Measurements from ENCODE around the gene CARM1.

Gene CARM1

GRCh38 chr19:10899151-10899653 is 27.8 kb downstream of the CARM1 start:
- in situ Hi-C loops (cut with HindIII; ENCODE audit: low sequenced_read_pairs) = no loop called here

DNA sequence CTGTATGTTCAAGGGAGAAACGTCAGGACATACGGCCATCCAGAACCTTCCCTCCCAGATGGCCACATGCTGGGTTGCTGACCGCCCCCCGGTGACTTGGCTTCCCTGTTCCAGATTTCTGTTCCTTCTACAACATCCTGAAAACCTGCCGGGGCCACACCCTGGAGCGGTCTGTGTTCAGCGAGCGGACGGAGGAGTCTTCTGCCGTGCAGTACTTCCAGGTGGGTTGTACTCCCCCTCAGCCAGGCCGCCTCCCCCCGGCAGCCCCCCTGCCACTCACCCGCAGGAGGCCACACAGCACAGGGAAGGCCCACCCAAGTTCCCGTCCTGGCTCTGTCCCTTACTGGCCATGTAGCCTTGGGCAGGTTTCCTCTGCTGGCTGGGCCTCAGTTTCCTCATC is 36.6 kb downstream of the CARM1 start:
- in situ Hi-C loops (cut with HindIII; ENCODE audit: low sequenced_read_pairs) = no loop called here

GRCh38 chr19:10908380-10908960 is 37.1 kb downstream of the CARM1 start:
- in situ Hi-C loops (cut with HindIII; ENCODE audit: low sequenced_read_pairs) = no loop called here

DNA sequence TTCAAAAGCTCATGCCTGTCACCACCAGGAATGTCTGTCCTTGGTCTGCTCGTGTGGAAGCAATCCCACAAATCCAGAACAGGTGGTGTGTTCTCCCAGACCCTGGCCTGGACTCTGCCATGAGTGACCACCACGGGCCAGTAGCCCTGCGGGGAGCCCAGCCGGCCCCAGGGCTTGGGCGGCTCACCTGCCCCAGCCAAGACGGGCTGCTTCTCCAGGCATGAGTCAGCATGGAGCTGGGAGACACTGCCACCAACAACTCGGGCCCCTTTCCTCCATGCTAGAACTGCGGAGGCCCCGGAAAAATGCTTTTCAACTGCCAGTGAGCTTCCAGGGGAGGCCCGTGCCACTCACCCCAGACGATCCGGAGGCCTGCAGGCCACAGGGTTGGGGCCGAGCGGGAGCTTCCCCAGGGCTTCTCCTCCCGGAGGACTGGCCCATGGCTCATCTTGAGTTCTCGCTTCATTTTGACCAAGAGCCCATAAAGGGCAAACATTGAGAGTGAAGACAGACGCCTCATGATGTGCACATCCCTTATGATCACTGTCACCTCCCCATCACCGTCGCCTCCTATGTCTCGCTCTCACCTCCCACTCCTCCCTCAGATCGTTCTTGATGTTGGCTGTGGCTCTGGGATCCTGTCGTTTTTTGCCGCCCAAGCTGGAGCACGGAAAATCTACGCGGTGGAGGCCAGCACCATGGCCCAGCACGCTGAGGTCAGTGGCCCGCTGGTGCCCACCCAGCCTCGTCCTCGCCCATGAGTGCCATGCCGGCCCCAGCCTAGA is 40.4 kb downstream of the CARM1 start:
- in situ Hi-C loops (cut with HindIII; ENCODE audit: low sequenced_read_pairs) = loop anchor here (5.0 to 10.0 kb wide), 2 partner anchors 34 to 113 kb away; no protein-coding TSS in a partner anchor

DNA sequence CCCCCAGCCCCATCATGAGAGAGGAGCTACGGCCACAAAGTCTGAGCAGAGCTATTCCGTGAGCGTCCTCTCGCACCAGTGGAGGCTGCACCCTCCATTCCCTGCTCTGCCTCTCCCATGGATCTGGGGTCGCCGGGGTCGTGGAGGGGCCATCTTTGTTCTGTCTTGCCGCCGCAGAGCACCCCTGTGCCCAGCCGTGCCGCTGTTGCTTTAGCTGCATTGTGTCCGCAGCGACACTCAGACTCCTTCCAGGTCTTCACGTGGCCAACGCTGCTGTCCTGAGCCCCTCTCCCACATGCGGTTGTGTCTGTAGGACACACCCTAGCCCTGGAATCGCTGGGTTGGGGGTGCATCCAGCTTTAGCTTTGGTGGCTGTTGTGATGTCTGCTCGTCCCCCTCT is 41.3 kb downstream of the CARM1 start:
- in situ Hi-C loops (cut with HindIII; ENCODE audit: low sequenced_read_pairs) = loop anchor here (5.0 to 10.0 kb wide), 2 partner anchors 35 to 112 kb away; no protein-coding TSS in a partner anchor

DNA sequence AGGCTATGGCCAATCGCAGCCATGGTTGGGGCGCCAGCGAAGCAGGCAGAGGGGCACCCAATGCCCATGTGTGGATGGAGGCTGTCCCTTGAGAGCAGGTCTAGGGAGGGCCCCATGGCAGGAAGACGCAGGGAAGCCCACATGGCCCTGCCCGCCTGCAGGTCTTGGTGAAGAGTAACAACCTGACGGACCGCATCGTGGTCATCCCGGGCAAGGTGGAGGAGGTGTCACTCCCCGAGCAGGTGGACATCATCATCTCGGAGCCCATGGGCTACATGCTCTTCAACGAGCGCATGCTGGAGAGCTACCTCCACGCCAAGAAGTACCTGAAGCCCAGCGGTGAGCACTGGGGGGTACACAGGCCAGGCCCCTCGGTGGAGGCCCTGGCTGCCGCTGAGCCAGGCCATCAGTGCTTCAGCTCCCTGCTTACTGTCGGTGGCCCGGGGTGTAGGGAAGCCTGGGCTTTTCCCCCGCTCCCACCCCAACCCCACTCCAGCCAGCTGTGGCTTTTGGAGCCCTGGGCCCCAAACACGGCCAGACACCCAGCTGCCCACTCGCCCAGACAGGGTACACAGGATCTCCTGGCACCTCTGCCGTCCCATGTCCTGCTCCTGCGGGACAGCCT is 42.5 kb downstream of the CARM1 start:
- in situ Hi-C loops (cut with HindIII; ENCODE audit: low sequenced_read_pairs) = loop anchor here (5.0 to 10.0 kb wide), 2 partner anchors 37 to 111 kb away; no protein-coding TSS in a partner anchor

DNA sequence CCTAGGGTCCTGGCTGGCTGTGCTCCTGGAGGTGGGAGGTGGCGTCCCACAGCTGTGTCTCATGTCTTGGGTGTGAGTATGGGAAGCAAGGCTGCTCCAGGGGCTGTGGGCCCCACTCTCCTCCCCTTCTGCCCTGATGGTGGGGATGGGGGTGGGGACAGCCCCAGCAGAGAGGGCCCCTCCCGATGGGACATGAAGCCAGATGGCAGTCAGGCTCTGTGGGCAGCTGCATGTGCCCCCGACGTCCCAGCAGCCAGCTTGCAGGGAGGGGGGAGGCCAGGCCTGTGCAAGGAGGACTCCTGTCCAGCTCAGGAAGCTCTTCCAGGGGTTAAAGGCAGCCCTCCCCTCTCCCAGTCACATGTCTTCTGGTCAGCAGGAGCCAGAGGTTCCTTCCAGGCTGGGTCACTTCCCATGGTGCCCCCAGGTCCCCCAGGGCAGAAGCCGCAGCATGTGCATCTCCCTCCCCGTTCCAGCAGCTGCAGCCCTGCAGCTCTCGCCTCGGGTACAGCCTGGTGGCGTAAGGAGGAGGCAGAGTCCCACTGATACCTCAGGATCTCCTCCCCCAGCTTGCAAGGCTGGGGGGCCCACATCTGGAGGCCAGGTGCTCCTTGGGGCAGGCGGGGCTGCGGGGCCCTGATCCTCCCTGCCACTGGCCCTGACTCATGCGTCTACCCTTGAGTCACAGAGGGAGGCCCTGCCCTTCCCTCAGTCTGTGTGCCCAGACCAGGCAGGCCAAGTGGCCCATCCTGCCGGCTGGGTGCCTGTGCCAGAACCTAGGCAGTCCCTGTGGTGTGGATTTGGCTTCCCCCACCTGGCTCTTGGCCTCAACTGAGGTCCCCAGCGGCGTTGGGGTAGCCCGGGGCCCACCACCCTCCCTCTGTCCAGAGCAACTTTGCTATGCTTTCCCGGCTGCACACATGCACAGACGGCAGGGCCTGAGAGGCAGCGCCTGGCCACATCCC is 44.1 kb downstream of the CARM1 start:
- in situ Hi-C loops (cut with HindIII; ENCODE audit: low sequenced_read_pairs) = loop anchor here (10.0 kb wide), 1 partner anchor 109 kb away; no protein-coding TSS in a partner anchor

DNA sequence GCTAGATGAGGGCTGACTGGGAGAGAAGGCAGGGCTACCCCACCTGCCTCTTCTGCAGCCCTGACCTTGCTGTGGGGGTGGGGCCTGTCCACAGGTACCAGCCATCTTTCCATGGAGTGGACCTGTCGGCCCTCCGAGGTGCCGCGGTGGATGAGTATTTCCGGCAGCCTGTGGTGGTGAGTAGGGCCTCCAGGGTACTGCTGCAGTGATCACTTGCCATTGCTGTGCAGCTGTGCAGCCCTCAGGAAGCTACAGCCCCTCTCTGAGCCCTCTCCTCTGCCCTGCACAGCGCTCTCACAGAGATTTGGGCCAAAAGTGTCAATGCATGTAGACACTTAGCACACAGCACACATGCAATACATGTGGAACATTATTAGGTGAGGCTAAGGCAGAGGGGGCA is 45.2 kb downstream of the CARM1 start:
- in situ Hi-C loops (cut with HindIII; ENCODE audit: low sequenced_read_pairs) = loop anchor here (10.0 kb wide), 1 partner anchor 108 kb away; no protein-coding TSS in a partner anchor

DNA sequence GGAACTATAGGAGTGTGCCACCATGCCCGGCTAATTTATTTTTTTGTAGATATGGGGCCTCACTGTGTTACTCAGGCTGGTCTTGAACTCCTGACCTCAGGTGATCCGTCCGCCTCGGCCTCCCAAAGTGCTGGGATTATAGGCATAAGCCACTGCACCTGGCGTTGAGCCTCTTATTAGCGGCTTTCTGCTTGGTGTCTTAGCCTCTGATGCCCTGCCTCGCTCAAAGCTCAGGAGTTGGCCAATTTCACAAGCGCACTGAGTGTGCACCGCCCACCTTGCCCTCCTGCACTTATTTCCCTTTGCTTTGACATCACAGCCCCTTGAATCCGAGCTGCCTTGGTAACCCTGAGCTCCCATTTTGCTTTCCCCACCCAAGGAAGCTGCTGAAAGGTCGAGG is 47.0 kb downstream of the CARM1 start:
- in situ Hi-C loops (cut with HindIII; ENCODE audit: low sequenced_read_pairs) = loop anchor here (10.0 kb wide), 1 partner anchor 106 kb away; no protein-coding TSS in a partner anchor

GRCh38 chr19:10919352-10920287 is 48.3 kb downstream of the CARM1 start:
- in situ Hi-C loops (cut with HindIII; ENCODE audit: low sequenced_read_pairs) = loop anchor here (10.0 kb wide), 1 partner anchor 105 kb away; no protein-coding TSS in a partner anchor

DNA sequence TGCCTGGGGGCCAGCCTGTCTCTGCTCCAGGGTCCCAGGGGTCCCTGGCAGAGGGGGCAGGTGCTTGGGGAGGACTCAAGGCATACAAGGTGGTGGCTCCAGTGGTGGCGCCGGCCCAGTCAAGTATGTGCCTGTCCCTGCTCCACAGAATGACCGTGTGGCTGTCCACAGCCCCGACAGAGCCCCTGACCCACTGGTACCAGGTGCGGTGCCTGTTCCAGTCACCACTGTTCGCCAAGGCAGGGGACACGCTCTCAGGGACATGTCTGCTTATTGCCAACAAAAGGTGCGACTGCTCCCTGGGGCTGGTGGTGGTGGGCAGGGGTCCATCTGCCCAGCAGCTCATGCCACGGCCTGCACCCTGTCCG is 48.9 kb downstream of the CARM1 start:
- in situ Hi-C loops (cut with HindIII; ENCODE audit: low sequenced_read_pairs) = no loop called here

DNA sequence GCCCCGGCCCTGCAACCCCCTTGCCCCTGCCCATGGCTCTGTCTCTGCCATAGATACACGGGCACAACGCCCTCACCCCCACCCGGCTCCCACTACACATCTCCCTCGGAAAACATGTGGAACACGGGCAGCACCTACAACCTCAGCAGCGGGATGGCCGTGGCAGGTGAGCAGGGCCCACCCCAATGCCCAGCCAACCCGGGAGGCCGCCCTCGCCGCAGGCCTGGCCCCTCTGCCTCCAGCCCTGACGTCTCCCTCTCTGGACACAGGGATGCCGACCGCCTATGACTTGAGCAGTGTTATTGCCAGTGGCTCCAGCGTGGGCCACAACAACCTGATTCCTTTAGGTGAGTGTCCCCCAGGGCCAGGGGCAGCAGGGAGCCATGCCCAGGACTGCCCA is 49.4 kb downstream of the CARM1 start:
- in situ Hi-C loops (cut with HindIII; ENCODE audit: low sequenced_read_pairs) = no loop called here

DNA sequence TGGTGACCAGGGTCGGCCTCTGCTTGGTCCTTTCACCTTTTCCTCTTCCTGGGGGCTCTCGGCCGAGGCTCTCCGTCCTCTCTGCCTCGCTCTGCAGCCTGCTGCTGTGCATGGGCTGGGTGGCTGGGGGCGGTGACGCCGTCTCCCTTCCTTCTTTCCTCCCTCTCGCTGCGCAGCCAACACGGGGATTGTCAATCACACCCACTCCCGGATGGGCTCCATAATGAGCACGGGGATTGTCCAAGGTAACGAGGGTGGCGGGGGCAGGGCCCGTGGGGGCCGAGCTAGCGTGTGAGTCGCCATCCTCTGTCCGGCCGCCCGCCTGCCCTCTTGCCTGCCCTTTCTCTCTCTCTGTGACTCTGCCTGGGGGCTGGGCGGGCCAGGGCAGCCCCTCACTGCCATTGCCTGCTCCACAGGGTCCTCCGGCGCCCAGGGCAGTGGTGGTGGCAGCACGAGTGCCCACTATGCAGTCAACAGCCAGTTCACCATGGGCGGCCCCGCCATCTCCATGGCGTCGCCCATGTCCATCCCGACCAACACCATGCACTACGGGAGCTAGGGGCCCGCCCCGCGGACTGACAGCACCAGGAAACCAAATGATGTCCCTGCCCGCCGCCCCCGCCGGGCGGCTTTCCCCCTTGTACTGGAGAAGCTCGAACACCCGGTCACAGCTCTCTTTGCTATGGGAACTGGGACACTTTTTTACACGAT is 50.0 kb downstream of the CARM1 start:
- in situ Hi-C loops (cut with HindIII; ENCODE audit: low sequenced_read_pairs) = no loop called here

GRCh38 chr19:10921910-10922637 is 50.7 kb downstream of the CARM1 start:
- in situ Hi-C loops (cut with HindIII; ENCODE audit: low sequenced_read_pairs) = no loop called here

- in situ Hi-C loops (cut with HindIII; ENCODE audit: low sequenced_read_pairs) = no loop called here
These were observed 51.3 kb downstream of the CARM1 start for GRCh38 chr19:10922638-10923014.

GRCh38 chr19:10923260-10924112 is 52.1 kb downstream of the CARM1 start:
- in situ Hi-C loops (cut with HindIII; ENCODE audit: low sequenced_read_pairs) = no loop called here

DNA sequence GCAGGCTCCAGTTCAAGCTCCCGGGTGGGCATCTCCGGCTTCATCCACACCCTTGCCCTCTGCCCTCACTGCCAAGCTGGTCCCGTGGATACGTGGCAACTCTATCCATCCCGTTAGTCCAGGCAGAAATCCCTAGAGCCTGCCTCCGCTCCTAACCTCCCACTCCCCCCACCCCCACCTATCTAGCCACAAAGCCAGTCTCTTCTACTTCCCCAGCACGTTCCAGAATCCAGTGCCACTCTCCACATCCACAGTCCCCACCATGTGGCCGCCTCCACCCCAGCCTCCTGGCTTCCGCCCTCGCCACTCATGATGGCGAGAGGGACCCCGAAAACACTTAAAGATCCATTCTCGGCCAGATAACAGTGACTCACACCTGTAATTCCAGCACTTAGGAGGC is 53.2 kb downstream of the CARM1 start:
- in situ Hi-C loops (cut with HindIII; ENCODE audit: low sequenced_read_pairs) = no loop called here

All from endothelial cell of hepatic sinusoid (primary cell).